IPS DF 6.9 (cell line): Measurements from ENCODE around the gene NANOS2.

Experiments used
- DNase-seq: peaks from one replicate; pipeline ENCODE4 v3.0.0-alpha.2; 2013; ENCODE audit warnings: low read depth, low spot score
- H3K27ac ChIP-seq: one replicate; pipeline ENCODE4 v1.5.1; 2013; ENCODE audit warnings: low read length, control low read depth
- H3K27me3 ChIP-seq: 2 replicates; pipeline ENCODE4 v1.6.1; 2013; ENCODE audit warnings: mild to moderate bottlenecking, low read length; ENCODE audit not compliant: control insufficient read depth, insufficient read depth
- H3K36me3 ChIP-seq: 2 replicates; pipeline ENCODE4 v1.6.1; 2013; ENCODE audit warnings: low read length; ENCODE audit not compliant: control insufficient read depth, insufficient read depth
- H3K4me1 ChIP-seq: 2 replicates; pipeline ENCODE4 v1.6.1; 2013; ENCODE audit warnings: low read length; ENCODE audit not compliant: control insufficient read depth, insufficient read depth
- H3K4me3 ChIP-seq: 2 replicates; pipeline ENCODE4 v1.5.1; 2013; ENCODE audit warnings: mild to moderate bottlenecking, low read length
- H3K9me3 ChIP-seq: 2 replicates; pipeline ENCODE4 v1.6.1; 2013; ENCODE audit warnings: low read length, inconsistent platforms; ENCODE audit not compliant: control insufficient read depth, insufficient read depth
- WGBS: extraction: QIAGEN DNeasy Blood & Tissue Kit; methylation state at CpG from one replicate; pipeline ENCODE4 v1.1.7; 2013; ENCODE audit warnings: mixed read lengths, missing lambda C conversion rate; ENCODE audit not compliant: insufficient read length, insufficient coverage; 5-methylcytosine and 5-hydroxymethylcytosine counted together

NANOS2 gene

GRCh38 chr19:45864629-45865082, 49.9 kb downstream of the NANOS2 start:
- no peaks in the 10 kb centered on the region for H3K27me3 ChIP-seq
- no peaks in the 10 kb centered on the region for H3K9me3 ChIP-seq
- H3K27ac ChIP-seq, result no peak overlapping the region
- no peak for DNase-seq
- no peaks in the 10 kb centered on the region for H3K36me3 ChIP-seq
- no peaks in the 10 kb centered on the region for H3K4me1 ChIP-seq
- peak overlapping the region; percentile 78; the same call in 1 of the 2 replicates for H3K4me3 ChIP-seq
- WGBS, result no CpG with 5 or more reads among the region's 12 CpGs

- Histone ChIP-seq H3K4me3 (peak within 1 kb of the TSS; percentile 78; the same call in 1 of the 2 replicates), H3K4me1 (no peaks in the 10 kb centered on the region), H3K27ac (no peak within 1 kb of the TSS), H3K9me3 (no peaks in the 10 kb centered on the region), H3K36me3 (no peaks in the 10 kb centered on the region), H3K27me3 (no peaks in the 10 kb centered on the region)
- no CpG with 5 or more reads among the region's 71 CpGs for WGBS
- no peak for DNase-seq
Observed at GRCh38 chr19:45863840-45864628, 50.5 kb downstream of the NANOS2 start, which contains the start of gene FOXA3. FOXA3 (plus strand) TSS chr19:45864326; CDS start chr19:45864457, 131 bp downstream.

GRCh38 chr19:45863335-45863839, 51.2 kb downstream of the NANOS2 start:
- Histone ChIP-seq H3K4me1 (no peaks in the 10 kb centered on the region), H3K27me3 (no peaks in the 10 kb centered on the region), H3K4me3 (peak overlapping the region; percentile 78; the same call in 1 of the 2 replicates), H3K36me3 (no peaks in the 10 kb centered on the region), H3K9me3 (no peaks in the 10 kb centered on the region), H3K27ac (no peak overlapping the region)
- no CpG with 5 or more reads among the region's 22 CpGs for whole genome bisulfite sequencing
- no peak for DNase-seq
